ENCODE results near the gene NR2E1.
A peak's percentile ranks its signal among the peaks of the same experiment; 100 is the strongest.

Gene NR2E1

GRCh38 chr6:108134213-108134970, 31.4 kb upstream of the NR2E1 start:
- TF ChIP-seq CTCF (IDR thresholded peaks at IDR 0.05; ENCODE audit: low read depth, low read length, missing control alignments), result no peak
- Histone ChIP-seq H3K27ac (no peak overlapping the region), H3K27me3 (replicated peaks) (no peaks in the 10 kb centered on the region), H3K4me3 (ENCODE audit: low read depth, low read length) (peak overlapping the region; percentile 45), H3K36me3 (replicated peaks) (no peaks in the 10 kb centered on the region)
- in situ Hi-C loops (cut with HindIII; ENCODE audit: low pct_ligation_motif_present, low sequenced_read_pairs), result no loop called here
- DNase-seq, result no peak

DNA sequence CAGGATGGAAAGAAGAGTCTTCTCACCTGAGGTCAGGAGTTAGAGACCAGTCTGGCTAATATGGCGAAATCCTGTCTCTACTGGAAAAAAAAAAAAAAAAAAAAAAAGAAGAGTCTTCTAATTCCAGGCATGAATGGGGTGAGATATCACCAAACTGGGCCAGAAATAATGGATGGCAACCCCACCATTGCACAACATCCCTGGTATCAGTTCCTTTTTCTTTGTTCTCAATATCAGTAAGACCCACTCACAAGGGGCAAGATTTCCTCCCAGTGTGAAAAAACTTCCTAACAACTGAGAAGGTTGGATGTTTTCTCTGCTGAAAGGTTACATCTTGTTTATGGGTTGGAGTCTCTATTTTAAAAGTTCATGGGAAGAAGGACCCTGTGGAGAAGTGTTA, 23.6 kb upstream of the NR2E1 start:
- DNase-seq, result no peak
- no peaks in the 10 kb centered on the region for H3K36me3 ChIP-seq (replicated peaks)
- H3K4me3 ChIP-seq (ENCODE audit: low read depth, low read length), result no peak overlapping the region
- TF ChIP-seq CTCF (IDR thresholded peaks at IDR 0.05; ENCODE audit: low read depth, low read length, missing control alignments), result no peak
- no peak overlapping the region for H3K27ac ChIP-seq
- in situ Hi-C loops (cut with HindIII; ENCODE audit: low pct_ligation_motif_present, low sequenced_read_pairs), result no loop called here
- H3K27me3 ChIP-seq (replicated peaks), result peaks cover 4% of the 10 kb centered on the region

DNA sequence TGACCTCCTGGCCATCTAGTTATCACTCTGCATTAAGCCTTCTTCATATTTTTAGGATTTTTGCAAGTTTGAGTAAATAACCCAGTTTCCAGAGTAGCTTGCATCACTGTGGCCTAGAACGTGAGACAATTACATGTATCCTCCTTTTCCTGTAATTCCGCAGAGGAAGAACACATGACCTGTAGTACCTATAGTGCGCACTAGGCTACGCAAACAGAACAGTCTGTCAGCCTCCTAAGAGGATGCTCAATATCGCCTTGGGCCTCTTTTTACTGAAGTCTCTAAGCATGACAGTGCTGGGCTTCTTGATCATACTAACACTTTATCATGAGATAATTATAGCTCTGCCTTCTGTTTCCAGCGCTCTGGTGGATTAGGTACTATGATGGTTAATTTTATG, 20.2 kb upstream of the NR2E1 start:
- Histone ChIP-seq H3K27ac (no peak overlapping the region), H3K36me3 (replicated peaks) (no peaks in the 10 kb centered on the region), H3K27me3 (replicated peaks) (peaks cover 14% of the 10 kb centered on the region), H3K4me3 (ENCODE audit: low read depth, low read length) (no peak overlapping the region)
- in situ Hi-C loops (cut with HindIII; ENCODE audit: low pct_ligation_motif_present, low sequenced_read_pairs), result no loop called here
- no peak for TF ChIP-seq CTCF (IDR thresholded peaks at IDR 0.05; ENCODE audit: low read depth, low read length, missing control alignments)
- no peak for DNase-seq

DNA sequence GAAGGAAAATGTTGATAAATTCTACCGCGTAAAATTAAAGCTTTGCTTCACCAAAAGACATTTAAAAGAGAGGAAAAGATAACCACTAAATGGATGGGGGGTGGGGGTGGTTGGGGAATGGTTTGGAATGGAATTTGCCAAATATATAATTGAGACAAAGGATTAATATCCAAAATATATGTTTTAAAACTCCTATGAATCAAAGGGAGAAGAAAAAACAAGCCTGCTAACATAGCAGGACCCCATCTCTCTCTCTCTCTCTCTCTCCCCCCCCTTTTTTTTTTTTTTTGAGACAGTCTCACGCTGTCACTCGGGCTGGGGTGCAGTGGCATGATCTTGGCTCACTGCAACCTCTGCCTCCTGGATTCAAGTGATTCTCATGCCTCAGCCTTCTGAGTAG, 13.4 kb upstream of the NR2E1 start:
- TF ChIP-seq CTCF (IDR thresholded peaks at IDR 0.05; ENCODE audit: low read depth, low read length, missing control alignments), result no peak
- Histone ChIP-seq H3K36me3 (replicated peaks) (no peaks in the 10 kb centered on the region), H3K27me3 (replicated peaks) (peaks cover 61% of the 10 kb centered on the region), H3K27ac (no peak overlapping the region), H3K4me3 (ENCODE audit: low read depth, low read length) (no peak overlapping the region)
- DNase-seq, result no peak
- in situ Hi-C loops (cut with HindIII; ENCODE audit: low pct_ligation_motif_present, low sequenced_read_pairs), result no loop called here

DNA sequence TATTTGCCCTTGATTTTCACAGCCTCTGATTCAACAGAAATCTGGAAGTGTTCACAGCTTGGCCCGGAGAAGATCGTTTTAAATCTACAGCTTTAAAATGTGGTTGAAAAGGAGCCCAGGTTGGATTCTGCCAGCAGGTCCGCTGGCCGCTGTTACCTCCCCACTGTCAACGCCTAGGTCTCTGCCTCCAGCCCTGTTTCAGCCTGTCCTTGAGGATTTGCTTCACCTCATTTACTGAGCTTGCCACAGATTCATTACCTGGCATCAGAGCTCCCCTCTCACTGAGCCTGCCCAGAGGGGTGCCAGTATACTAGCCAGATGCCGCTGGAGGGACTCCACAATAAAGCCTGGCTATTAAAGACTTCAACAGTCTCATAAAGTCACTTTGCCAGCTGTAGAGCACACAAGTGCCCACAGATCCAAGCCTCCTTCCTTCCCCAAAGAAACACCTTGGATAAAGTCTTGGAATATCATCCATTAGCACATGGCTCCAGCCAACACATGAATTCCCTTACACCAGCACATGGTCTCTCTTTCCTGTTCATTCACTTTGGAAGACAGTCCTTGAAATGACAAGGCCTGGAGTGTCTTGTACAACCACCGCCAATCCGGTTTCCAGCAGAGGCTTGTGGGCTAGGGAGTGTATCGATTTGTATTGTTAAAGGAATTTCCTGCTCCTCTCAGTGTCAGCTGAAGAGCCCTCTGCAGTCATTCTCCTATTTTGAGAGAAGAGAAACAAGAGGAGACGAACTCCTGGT, 9.5 kb upstream of the NR2E1 start:
- TF ChIP-seq CTCF (IDR thresholded peaks at IDR 0.05; ENCODE audit: low read depth, low read length, missing control alignments), result no peak
- no peak overlapping the region for H3K27ac ChIP-seq
- DNase-seq, result no peak
- no peaks in the 10 kb centered on the region for H3K36me3 ChIP-seq (replicated peaks)
- in situ Hi-C loops (cut with HindIII; ENCODE audit: low pct_ligation_motif_present, low sequenced_read_pairs), result no loop called here
- no peak overlapping the region for H3K4me3 ChIP-seq (ENCODE audit: low read depth, low read length)
- H3K27me3 ChIP-seq (replicated peaks), result peaks cover 83% of the 10 kb centered on the region

All from brain microvascular endothelial cell (primary cell).